Smooth muscle cell (in vitro differentiated cells): ENCODE measurements around the gene SNRNP25. TPM values are rescaled to one million over a fixed set of nuclear protein-coding genes. Genes with fewer than 3 reads are reported as not detected.

ENCODE experiments used
- DNase-seq: peaks from one replicate; lab custom pipeline; 2025; ENCODE audit not compliant: unreplicated experiment; lab: John Stamatoyannopoulos, UW
- H2AFZ ChIP-seq: fragments of 200-600 bp; sonication (generic); 2 replicates; pipeline ENCODE4 v1.6.0; 2016; ENCODE audit warnings: antibody characterized with exemption, low read depth, mild to moderate bottlenecking
- H3F3A ChIP-seq: fragments of 200-600 bp; sonication (generic); 2 replicates; pipeline ENCODE4 v1.6.0; 2017; ENCODE audit warnings: antibody characterized with exemption, low read depth
- H3K27ac ChIP-seq: fragments of 200-600 bp; sonication (generic); 2 replicates; pipeline ENCODE4 v1.5.1; 2016; ENCODE audit warnings: low read depth, mild to moderate bottlenecking
- H3K27me3 ChIP-seq: fragments of 200-600 bp; sonication (generic); 2 replicates; pipeline ENCODE4 v1.6.1; 2016; ENCODE audit warnings: low read depth, mild to moderate bottlenecking
- H3K36me3 ChIP-seq: fragments of 200-600 bp; sonication (generic); 2 replicates; pipeline ENCODE4 v1.5.1; 2016; ENCODE audit warnings: low read depth
- H3K4me1 ChIP-seq: fragments of 200-600 bp; sonication (generic); 2 replicates; pipeline ENCODE4 v1.5.1; 2016; ENCODE audit warnings: low read depth
- H3K4me2 ChIP-seq: fragments of 200-600 bp; sonication (generic); 2 replicates; pipeline ENCODE4 v1.6.0; 2016; ENCODE audit warnings: mild to moderate bottlenecking
- H3K4me3 ChIP-seq: fragments of 200-600 bp; sonication (generic); 2 replicates; pipeline ENCODE4 v1.5.1; 2016; ENCODE audit warnings: mild to moderate bottlenecking
- H3K79me2 ChIP-seq: fragments of 200-600 bp; sonication (generic); 2 replicates; pipeline ENCODE4 v1.6.0; 2016; ENCODE audit warnings: low read depth, mild to moderate bottlenecking
- H3K9ac ChIP-seq: fragments of 200-600 bp; sonication (generic); 2 replicates; pipeline ENCODE4 v1.6.0; 2016; ENCODE audit warnings: low read depth
- H3K9me3 ChIP-seq: fragments of 200-600 bp; sonication (generic); replicated peaks from 2 replicates; pipeline ENCODE4 v1.5.1; 2016; ENCODE audit warnings: low read depth
- H4K20me1 ChIP-seq: fragments of 200-600 bp; sonication (generic); 2 replicates; pipeline ENCODE4 v1.6.0; 2016; ENCODE audit warnings: low read depth
- WGBS: methylation state at CpG from one replicate; pipeline ENCODE4 v1.1.7; 2016; ENCODE audit warnings: low lambda C conversion rate; 5-methylcytosine and 5-hydroxymethylcytosine counted together
- polyA plus RNA-seq: library from polyadenylated mRNA; unstranded; fragments of >200 nt; fragmentation: Nextera tagmentation; extraction: Ambion mirVana; gene quantifications from 2 replicates; pipeline ENCODE4 v1.2.1, GENCODE V29; 2016
- total RNA-seq: library from RNA; depleted of rRNA; stranded (reverse); fragments of >200 nt; gene quantifications from 2 replicates; pipeline ENCODE4 v1.2.3, GENCODE V29; 2014
- TF ChIP-seq, protein P1 (sequence below): fragments of 200-600 bp; sonication (generic); IDR thresholded peaks from 2 replicates; pipeline ENCODE4 v1.5.1; 2017; ENCODE audit warnings: borderline replicate concordance, mild to moderate bottlenecking, antibody characterized with exemption; ENCODE audit not compliant: insufficient read depth, poor library complexity, severe bottlenecking

The SNRNP25 gene
- total and polyA plus RNA-seq, 2 experiments from 2014 or later, result 20.1 to 45.9 TPM

- H3K9ac ChIP-seq, result no peak overlapping the region
- 97% methylated on average over 27 of the region's 30 CpGs for WGBS
Observed at GRCh38 chr16:89391-90302, 36.0 kb downstream of the SNRNP25 start.

GRCh38 chr16:91484-91883, 37.9 kb downstream of the SNRNP25 start:
- no peak overlapping the region for H3K9ac ChIP-seq
- WGBS, result 82% methylated on average over 9 of the region's 9 CpGs
- H4K20me1 ChIP-seq, result peaks cover 11% of the 10 kb centered on the region
- H3K36me3 ChIP-seq, result no peaks in the 10 kb centered on the region
- H3K4me1 ChIP-seq, result no peaks in the 10 kb centered on the region
- H3F3A ChIP-seq, result no peaks in the 10 kb centered on the region
- no peaks in the 10 kb centered on the region for H3K9me3 ChIP-seq
- H2AFZ ChIP-seq, result no peak overlapping the region
- DNase-seq, result no peak
- H3K4me3 ChIP-seq, result no peak overlapping the region
- no peaks in the 10 kb centered on the region for H3K79me2 ChIP-seq
- no peak overlapping the region for H3K4me2 ChIP-seq
- TF ChIP-seq, protein P1, sequence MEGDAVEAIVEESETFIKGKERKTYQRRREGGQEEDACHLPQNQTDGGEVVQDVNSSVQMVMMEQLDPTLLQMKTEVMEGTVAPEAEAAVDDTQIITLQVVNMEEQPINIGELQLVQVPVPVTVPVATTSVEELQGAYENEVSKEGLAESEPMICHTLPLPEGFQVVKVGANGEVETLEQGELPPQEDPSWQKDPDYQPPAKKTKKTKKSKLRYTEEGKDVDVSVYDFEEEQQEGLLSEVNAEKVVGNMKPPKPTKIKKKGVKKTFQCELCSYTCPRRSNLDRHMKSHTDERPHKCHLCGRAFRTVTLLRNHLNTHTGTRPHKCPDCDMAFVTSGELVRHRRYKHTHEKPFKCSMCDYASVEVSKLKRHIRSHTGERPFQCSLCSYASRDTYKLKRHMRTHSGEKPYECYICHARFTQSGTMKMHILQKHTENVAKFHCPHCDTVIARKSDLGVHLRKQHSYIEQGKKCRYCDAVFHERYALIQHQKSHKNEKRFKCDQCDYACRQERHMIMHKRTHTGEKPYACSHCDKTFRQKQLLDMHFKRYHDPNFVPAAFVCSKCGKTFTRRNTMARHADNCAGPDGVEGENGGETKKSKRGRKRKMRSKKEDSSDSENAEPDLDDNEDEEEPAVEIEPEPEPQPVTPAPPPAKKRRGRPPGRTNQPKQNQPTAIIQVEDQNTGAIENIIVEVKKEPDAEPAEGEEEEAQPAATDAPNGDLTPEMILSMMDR, result no peak
- no peak overlapping the region for H3K27ac ChIP-seq
- no peaks in the 10 kb centered on the region for H3K27me3 ChIP-seq

More at GRCh38 chr16:89391-90302, 36.0 kb downstream of the SNRNP25 start:
- Histone ChIP-seq H3K79me2 (no peaks in the 10 kb centered on the region), H2AFZ (no peak overlapping the region), H4K20me1 (peaks cover 26% of the 10 kb centered on the region), H3K4me1 (no peaks in the 10 kb centered on the region), H3K36me3 (no peaks in the 10 kb centered on the region), H3K27me3 (no peaks in the 10 kb centered on the region), H3F3A (peaks cover 9% of the 10 kb centered on the region), H3K4me3 (no peak overlapping the region), H3K27ac (no peak overlapping the region), H3K9me3 (no peaks in the 10 kb centered on the region), H3K4me2 (no peak overlapping the region)
- no peak for DNase-seq
- TF ChIP-seq, protein P1, result no peak

- Histone ChIP-seq H3K9me3 (no peaks in the 10 kb centered on the region), H3K4me2 (no peak overlapping the region), H3F3A (no peaks in the 10 kb centered on the region), H3K79me2 (no peaks in the 10 kb centered on the region), H3K36me3 (no peaks in the 10 kb centered on the region), H3K4me1 (no peaks in the 10 kb centered on the region), H4K20me1 (peaks cover 15% of the 10 kb centered on the region), H3K4me3 (no peak overlapping the region), H2AFZ (no peak overlapping the region), H3K9ac (no peak overlapping the region), H3K27me3 (no peaks in the 10 kb centered on the region), H3K27ac (no peak overlapping the region)
- TF ChIP-seq, protein P1, result no peak
- whole genome bisulfite sequencing, result 98% methylated on average over 15 of the region's 15 CpGs
- DNase-seq, result no peak
Observed at GRCh38 chr16:92431-93339, 39.1 kb downstream of the SNRNP25 start.
